ENCODE data around the gene GTPBP3. TPM values are rescaled to one million over a fixed set of nuclear protein-coding genes. Genes with fewer than 3 reads are reported as not detected.

The GTPBP3 gene
- total RNA-seq, 1 donor = 10.9 TPM

DNA sequence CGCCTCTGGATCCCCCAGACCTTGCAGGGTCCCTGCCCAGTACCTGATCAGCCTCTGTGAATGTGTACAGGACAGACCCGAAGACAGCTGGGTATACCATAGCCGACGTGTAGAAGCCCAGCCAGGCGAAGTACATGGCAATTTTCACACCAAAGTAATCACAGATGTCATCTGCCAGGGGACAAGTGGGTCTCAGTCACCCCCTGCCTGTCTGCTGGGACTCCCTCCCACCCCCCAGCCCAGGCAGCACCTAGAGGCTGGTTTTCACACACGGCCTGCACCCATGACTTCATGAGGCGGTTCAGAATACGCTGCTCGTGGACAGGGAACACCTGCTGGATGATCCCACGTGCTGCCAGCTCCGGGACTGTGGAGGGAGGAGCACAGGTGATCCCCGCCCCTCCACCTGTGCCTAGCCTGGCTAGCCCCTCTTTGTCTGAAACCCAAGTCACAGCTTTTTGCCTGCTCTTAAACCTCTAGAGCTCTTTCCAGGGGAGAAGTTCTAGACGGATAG lies 6.3 kb upstream of the GTPBP3 start:
- no peaks in the 10 kb centered on the region for H3K36me3 ChIP-seq (ENCODE audit: insufficient read depth, low read length)
- no peaks in the 10 kb centered on the region for H3K27me3 ChIP-seq (ENCODE audit: insufficient read depth, low read length)
- no peak overlapping the region for H3K4me3 ChIP-seq (ENCODE audit: insufficient read depth, low read length)
- no peak overlapping the region for H2AFZ ChIP-seq (ENCODE audit: low read length)
- H3K27ac ChIP-seq (ENCODE audit: low read depth, low read length) = no peak overlapping the region
- H3K9me3 ChIP-seq (ENCODE audit: low read depth, low read length) = no peaks in the 10 kb centered on the region
- TF ChIP-seq, protein P1, sequence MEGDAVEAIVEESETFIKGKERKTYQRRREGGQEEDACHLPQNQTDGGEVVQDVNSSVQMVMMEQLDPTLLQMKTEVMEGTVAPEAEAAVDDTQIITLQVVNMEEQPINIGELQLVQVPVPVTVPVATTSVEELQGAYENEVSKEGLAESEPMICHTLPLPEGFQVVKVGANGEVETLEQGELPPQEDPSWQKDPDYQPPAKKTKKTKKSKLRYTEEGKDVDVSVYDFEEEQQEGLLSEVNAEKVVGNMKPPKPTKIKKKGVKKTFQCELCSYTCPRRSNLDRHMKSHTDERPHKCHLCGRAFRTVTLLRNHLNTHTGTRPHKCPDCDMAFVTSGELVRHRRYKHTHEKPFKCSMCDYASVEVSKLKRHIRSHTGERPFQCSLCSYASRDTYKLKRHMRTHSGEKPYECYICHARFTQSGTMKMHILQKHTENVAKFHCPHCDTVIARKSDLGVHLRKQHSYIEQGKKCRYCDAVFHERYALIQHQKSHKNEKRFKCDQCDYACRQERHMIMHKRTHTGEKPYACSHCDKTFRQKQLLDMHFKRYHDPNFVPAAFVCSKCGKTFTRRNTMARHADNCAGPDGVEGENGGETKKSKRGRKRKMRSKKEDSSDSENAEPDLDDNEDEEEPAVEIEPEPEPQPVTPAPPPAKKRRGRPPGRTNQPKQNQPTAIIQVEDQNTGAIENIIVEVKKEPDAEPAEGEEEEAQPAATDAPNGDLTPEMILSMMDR (IDR thresholded peaks at IDR 0.05; ENCODE audit: extremely low read depth, low read depth, low read length) = no peak
- no peak overlapping the region for H3K4me2 ChIP-seq (ENCODE audit: insufficient read depth, low read length)
- no peaks in the 10 kb centered on the region for H3K79me2 ChIP-seq (ENCODE audit: insufficient read depth, low read length)
- H3K4me1 ChIP-seq (ENCODE audit: insufficient read depth, low read length) = peaks cover 19% of the 10 kb centered on the region
- peak; percentile 87 for DNase-seq (ENCODE audit: insufficient read length, low spot score, missing footprints)
- H4K20me1 ChIP-seq (ENCODE audit: insufficient read depth, low read length) = no peaks in the 10 kb centered on the region

DNA sequence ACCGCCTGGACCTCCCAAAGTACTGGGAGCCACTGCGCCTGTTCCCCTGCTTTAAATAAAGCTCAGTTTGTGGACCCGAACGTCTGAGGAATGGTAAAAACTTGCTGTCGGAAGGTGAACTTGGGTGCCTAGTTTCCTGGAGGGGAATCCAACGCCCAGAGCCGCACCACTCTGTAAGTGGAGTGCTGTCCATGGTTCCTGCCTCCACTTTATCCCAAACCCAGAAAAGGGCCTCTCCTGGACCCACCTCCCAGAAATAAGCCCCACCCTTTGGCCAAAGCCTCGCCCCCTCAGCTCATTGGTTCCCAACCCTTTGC lies 5.0 kb upstream of the GTPBP3 start:
- Histone ChIP-seq H3K27me3 (ENCODE audit: insufficient read depth, low read length) (no peaks in the 10 kb centered on the region), H3K79me2 (ENCODE audit: insufficient read depth, low read length) (no peaks in the 10 kb centered on the region), H3K4me3 (ENCODE audit: insufficient read depth, low read length) (no peak overlapping the region), H2AFZ (ENCODE audit: low read length) (no peak overlapping the region), H3K27ac (ENCODE audit: low read depth, low read length) (no peak overlapping the region), H3K4me2 (ENCODE audit: insufficient read depth, low read length) (no peak overlapping the region), H3K4me1 (ENCODE audit: insufficient read depth, low read length) (peaks cover 15% of the 10 kb centered on the region), H3K9me3 (ENCODE audit: low read depth, low read length) (no peaks in the 10 kb centered on the region), H3K36me3 (ENCODE audit: insufficient read depth, low read length) (no peaks in the 10 kb centered on the region), H4K20me1 (ENCODE audit: insufficient read depth, low read length) (no peaks in the 10 kb centered on the region)
- no peak for DNase-seq (ENCODE audit: insufficient read length, low spot score, missing footprints)
- TF ChIP-seq, protein P1 (IDR thresholded peaks at IDR 0.05; ENCODE audit: extremely low read depth, low read depth, low read length) = no peak

DNA sequence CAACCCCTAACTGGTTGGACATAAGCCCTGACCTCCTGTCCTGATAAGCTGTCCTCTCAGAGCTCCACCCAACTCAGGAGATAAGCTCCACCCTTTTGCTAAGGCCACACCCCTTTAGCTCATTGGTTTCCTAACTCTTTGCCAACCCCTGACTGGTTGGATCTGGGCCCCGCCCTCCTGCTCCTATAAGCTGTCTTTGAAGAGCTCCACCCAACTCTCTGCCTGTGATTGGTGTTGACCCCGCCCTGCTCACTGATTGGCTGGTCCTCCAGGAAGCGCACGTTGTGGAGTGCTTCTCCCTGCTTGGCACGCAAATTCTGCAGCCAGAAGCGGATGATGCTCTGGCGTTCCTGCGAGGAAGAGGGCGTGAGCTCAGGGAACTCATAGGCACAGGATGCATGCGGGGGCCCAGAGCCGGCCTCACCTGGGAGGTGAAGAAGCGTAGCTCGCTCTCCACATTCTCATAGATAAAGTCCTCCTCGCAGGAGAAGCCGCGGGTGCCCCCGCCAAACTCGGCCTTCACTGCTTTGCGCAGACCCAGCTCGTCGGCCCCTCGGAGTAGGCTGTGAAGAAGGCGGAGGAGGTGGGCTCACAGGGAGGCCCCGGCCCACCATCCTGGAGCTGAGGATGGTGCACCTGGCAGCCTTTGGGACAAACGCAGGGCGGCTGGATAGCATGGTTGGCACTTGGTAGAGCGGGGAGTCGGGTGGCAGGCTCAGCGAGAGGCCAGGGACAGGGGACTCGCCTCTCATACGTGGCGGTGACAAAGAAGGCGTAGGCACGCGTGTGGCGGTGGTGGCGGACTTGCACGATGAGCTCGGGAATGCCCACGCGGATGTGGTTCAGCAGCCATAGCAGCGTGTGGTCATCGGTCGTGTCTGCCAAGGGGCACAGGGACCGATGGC lies 4.4 kb upstream of the GTPBP3 start:
- H2AFZ ChIP-seq (ENCODE audit: low read length) = no peak overlapping the region
- no peaks in the 10 kb centered on the region for H4K20me1 ChIP-seq (ENCODE audit: insufficient read depth, low read length)
- no peak overlapping the region for H3K27ac ChIP-seq (ENCODE audit: low read depth, low read length)
- no peaks in the 10 kb centered on the region for H3K79me2 ChIP-seq (ENCODE audit: insufficient read depth, low read length)
- H3K9me3 ChIP-seq (ENCODE audit: low read depth, low read length) = no peaks in the 10 kb centered on the region
- no peak overlapping the region for H3K4me2 ChIP-seq (ENCODE audit: insufficient read depth, low read length)
- TF ChIP-seq, protein P1 (IDR thresholded peaks at IDR 0.05; ENCODE audit: extremely low read depth, low read depth, low read length) = no peak
- DNase-seq (ENCODE audit: insufficient read length, low spot score, missing footprints) = peak; percentile 84
- H3K4me3 ChIP-seq (ENCODE audit: insufficient read depth, low read length) = no peak overlapping the region
- H3K27me3 ChIP-seq (ENCODE audit: insufficient read depth, low read length) = no peaks in the 10 kb centered on the region
- no peaks in the 10 kb centered on the region for H3K36me3 ChIP-seq (ENCODE audit: insufficient read depth, low read length)
- peaks cover 19% of the 10 kb centered on the region for H3K4me1 ChIP-seq (ENCODE audit: insufficient read depth, low read length)

DNA sequence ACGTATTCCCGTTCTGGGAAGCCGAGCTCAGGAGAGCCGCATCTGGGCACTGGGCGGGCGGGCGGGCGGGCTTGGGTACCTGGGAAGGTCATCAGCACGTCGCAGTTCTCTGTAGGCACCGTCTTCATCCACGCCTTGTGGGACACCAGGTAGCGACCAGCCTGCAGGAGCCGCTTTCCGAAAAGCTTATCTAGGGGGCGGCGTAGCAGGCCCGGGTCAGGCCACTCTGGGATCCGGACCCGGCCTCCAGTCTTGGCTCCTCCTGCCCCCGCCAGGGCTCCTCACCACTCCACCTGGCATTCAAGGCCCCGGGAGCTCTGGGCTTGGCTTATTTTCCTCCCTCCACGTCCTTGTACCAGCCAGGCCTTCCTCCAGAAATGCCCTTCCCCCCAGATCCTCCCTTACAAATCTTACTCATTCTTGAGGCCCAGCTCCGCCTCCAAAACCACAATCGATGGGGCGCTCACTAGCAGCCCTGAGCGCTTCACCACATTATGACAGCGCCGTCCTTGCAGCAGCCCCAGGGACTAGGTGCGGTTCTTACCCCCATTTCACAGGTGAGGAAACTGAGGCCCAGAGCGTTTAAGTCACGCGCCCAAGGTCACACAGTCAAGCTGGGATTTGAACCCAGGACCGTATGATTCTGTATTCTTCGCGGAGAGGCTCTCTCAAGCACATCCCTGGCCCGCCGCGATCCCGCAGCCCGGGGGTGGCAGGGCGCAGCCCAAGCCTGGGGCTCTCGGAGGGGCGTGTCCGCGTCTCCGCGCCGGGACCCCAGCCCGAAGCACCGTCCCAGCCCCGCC lies 3.5 kb upstream of the GTPBP3 start:
- peak overlapping the region; percentile 85 for H2AFZ ChIP-seq (ENCODE audit: low read length)
- peak overlapping the region; percentile 89 for H3K4me2 ChIP-seq (ENCODE audit: insufficient read depth, low read length)
- DNase-seq (ENCODE audit: insufficient read length, low spot score, missing footprints) = peak; percentile 100
- H3K79me2 ChIP-seq (ENCODE audit: insufficient read depth, low read length) = no peaks in the 10 kb centered on the region
- peak overlapping the region; percentile 28 for H3K27ac ChIP-seq (ENCODE audit: low read depth, low read length)
- TF ChIP-seq, protein P1 (IDR thresholded peaks at IDR 0.05; ENCODE audit: extremely low read depth, low read depth, low read length) = no peak
- H3K27me3 ChIP-seq (ENCODE audit: insufficient read depth, low read length) = no peaks in the 10 kb centered on the region
- peaks cover 23% of the 10 kb centered on the region for H3K4me1 ChIP-seq (ENCODE audit: insufficient read depth, low read length)
- H3K4me3 ChIP-seq (ENCODE audit: insufficient read depth, low read length) = peak overlapping the region; percentile 82
- no peaks in the 10 kb centered on the region for H4K20me1 ChIP-seq (ENCODE audit: insufficient read depth, low read length)
- H3K9me3 ChIP-seq (ENCODE audit: low read depth, low read length) = no peaks in the 10 kb centered on the region
- H3K36me3 ChIP-seq (ENCODE audit: insufficient read depth, low read length) = no peaks in the 10 kb centered on the region
